Measurements from ENCODE around the gene ANKRD31. TPM values are rescaled to one million over a fixed set of nuclear protein-coding genes. Genes with fewer than 3 reads are reported as not detected.
"Not testable (repeated sequence)": the region's sequence is repeated elsewhere in the genome, so short reads cannot be mapped to it uniquely, and the experiment has no call there.

The ANKRD31 gene
- total and polyA plus RNA-seq, 12 donors: under 0.01 to 0.18 (median 0.11) TPM; not detected in 3

DNA sequence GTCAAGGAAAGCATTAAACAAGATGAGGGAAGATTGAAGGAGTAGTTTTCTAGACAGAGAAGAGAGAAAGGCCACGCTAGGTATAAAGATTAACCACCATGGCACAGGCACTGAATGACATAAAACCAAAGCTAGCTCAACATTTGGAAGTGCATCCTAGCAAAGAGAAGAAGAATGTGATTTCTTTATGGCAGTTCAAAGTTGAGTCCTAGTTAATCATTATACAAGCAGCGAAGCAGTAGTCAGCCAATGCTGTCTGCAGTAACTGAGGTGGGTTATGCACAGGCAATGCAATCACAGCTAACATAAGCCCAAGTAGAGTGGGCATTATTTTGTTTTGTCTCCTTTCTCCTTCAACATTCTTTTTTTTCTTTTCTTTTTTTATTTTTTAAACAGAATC, 24.0 kb upstream of the ANKRD31 start:
- Histone ChIP-seq H3K4me1 (no peaks in the 10 kb centered on the region), H3K27ac (no peak overlapping the region), H3K36me3 (no peaks in the 10 kb centered on the region), H3K9me3 (peaks cover 0 to 10% (median 0%) of the 10 kb centered on the region in 11 donors), H3K4me3 (no peak overlapping the region), H3K27me3 (peaks cover 0 to 11% (median 2%) of the 10 kb centered on the region in 7 donors)
- 84 to 87% methylated on average over 2 of the region's 2 CpGs for WGBS, 2 donors
- TF ChIP-seq, protein P1, sequence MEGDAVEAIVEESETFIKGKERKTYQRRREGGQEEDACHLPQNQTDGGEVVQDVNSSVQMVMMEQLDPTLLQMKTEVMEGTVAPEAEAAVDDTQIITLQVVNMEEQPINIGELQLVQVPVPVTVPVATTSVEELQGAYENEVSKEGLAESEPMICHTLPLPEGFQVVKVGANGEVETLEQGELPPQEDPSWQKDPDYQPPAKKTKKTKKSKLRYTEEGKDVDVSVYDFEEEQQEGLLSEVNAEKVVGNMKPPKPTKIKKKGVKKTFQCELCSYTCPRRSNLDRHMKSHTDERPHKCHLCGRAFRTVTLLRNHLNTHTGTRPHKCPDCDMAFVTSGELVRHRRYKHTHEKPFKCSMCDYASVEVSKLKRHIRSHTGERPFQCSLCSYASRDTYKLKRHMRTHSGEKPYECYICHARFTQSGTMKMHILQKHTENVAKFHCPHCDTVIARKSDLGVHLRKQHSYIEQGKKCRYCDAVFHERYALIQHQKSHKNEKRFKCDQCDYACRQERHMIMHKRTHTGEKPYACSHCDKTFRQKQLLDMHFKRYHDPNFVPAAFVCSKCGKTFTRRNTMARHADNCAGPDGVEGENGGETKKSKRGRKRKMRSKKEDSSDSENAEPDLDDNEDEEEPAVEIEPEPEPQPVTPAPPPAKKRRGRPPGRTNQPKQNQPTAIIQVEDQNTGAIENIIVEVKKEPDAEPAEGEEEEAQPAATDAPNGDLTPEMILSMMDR (IDR thresholded peaks at IDR 0.05): no peak
- no peak for ATAC-seq
- DNase-seq: no peak
- intact Hi-C loops (cut with DNase I): loop anchor here in 1 of 10 donors (10.0 kb wide), 1 partner anchor 216 kb away; no protein-coding TSS in a partner anchor

DNA sequence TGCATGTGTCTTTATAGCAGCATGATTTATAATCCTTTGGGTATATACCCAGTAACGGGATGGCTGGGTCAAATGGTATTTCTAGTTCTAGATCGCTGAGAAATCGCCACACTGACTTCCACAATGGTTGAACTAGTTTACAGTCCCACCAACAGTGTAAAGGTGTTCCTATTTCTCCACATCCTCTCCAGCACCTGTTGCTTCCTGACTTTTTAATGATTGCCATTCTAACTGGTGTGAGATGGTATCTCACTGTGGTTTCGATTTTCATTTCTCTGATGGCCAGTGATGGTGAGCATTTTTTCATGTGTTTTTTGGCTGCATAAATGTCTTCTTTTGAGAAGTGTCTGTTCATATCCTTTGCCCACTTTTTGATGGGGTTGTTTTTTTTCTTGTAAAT, 13.8 kb upstream of the ANKRD31 start:
- H3K4me3 ChIP-seq; H3K9me3 ChIP-seq; H3K4me1 ChIP-seq; DNase-seq; intact Hi-C loops (cut with DNase I); ATAC-seq; H3K27ac ChIP-seq; H3K36me3 ChIP-seq: not testable (repeated sequence)
- H3K27me3 ChIP-seq: peaks cover 0 to 15% (median 5%) of the 10 kb centered on the region in 7 donors
- 79 to 86% methylated on average over 4 of the region's 4 CpGs for WGBS, 2 donors

DNA sequence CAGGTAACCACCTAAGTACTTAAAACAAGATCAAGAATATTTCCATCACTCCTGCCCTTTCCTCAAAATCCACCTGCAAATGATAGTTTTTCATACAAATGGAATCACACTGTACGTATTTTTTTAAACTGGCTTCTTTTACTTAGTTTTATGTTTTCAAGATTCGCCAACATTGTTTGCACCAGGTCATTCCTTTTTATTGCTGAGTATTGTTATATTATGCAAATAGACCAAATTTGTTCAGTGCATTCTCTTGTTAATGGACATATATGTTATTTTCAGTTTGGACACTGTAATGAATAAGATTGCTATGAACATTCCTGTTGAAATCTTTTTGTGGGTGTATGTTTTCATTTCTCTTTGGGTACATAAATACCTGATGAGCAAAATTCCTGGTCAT, 8.3 kb upstream of the ANKRD31 start:
- no peaks in the 10 kb centered on the region for H3K4me1 ChIP-seq
- ATAC-seq (no peak), DNase-seq (no peak)
- H3K36me3 ChIP-seq: no peaks in the 10 kb centered on the region
- intact Hi-C loops (cut with DNase I): loop anchor here in 1 of 10 donors (10.0 kb wide), 1 partner anchor 80 kb away; no protein-coding TSS in a partner anchor
- TF ChIP-seq, protein P1 (IDR thresholded peaks at IDR 0.05): no peak
- peaks cover 0 to 13% (median 5%) of the 10 kb centered on the region in 7 donors for H3K27me3 ChIP-seq
- H3K4me3 ChIP-seq: no peak overlapping the region
- H3K9me3 ChIP-seq: no peaks in the 10 kb centered on the region
- H3K27ac ChIP-seq: no peak overlapping the region
- 91 to 93% methylated on average over 2 of the region's 2 CpGs for WGBS, 2 donors

DNA sequence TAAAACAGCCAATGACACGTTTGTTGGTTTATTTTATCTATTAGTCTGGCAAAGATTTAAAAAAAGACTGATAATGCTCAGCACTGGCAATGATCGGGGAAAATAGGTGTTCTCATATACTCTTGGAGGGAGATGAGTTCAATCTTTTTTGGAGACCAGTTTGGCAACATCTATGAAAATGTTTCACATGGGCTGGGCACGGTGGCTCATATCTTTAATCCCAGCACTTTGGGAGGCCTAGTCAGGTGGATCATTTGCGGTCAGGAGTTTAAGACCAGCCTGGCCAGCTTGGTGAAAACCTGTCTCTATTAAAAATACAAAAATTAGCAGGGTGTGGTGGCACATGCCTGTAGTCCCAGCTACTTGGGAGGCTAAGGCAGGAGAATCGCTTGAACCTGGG, 6.8 kb upstream of the ANKRD31 start:
- no peaks in the 10 kb centered on the region for H3K36me3 ChIP-seq
- TF ChIP-seq, protein P1 (IDR thresholded peaks at IDR 0.05): no peak
- no peaks in the 10 kb centered on the region for H3K9me3 ChIP-seq
- intact Hi-C loops (cut with DNase I): loop anchor here in 1 of 10 donors (10.0 kb wide), 1 partner anchor 81 kb away; no protein-coding TSS in a partner anchor
- no peak overlapping the region for H3K27ac ChIP-seq
- no peaks in the 10 kb centered on the region for H3K4me1 ChIP-seq
- ATAC-seq (no peak), DNase-seq (no peak)
- WGBS, 2 donors: 80 to 86% methylated on average over 5 of the region's 5 CpGs
- H3K4me3 ChIP-seq: no peak overlapping the region
- peaks cover 0 to 6% (median 5%) of the 10 kb centered on the region in 7 donors for H3K27me3 ChIP-seq

DNA sequence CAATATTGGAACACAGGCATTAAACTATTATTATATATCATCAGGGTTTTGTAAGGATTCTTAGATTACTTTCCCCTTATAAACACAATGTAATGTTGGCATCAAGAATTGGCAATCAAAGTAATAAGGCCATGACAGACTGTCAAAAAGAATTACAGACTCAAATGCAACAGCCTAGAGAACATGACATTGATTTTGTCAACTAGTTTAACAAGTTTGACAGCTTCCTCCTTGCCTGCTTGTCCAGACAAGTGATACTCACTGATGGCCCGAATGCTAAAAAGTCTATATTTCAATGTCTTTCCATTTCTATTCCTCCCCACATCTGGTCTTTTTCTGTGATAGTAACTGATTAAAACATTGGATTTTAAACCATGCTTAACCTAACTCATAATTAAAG, 6.4 kb upstream of the ANKRD31 start:
- no peak for ATAC-seq
- WGBS, 2 donors: 71 to 92% methylated on average over 1 of the region's 1 CpG
- Histone ChIP-seq H3K9me3 (no peaks in the 10 kb centered on the region), H3K4me1 (no peaks in the 10 kb centered on the region), H3K36me3 (no peaks in the 10 kb centered on the region), H3K4me3 (no peak overlapping the region), H3K27me3 (peaks cover 0 to 4% (median under 1%) of the 10 kb centered on the region in 7 donors), H3K27ac (no peak overlapping the region)
- no peak for DNase-seq
- intact Hi-C loops (cut with DNase I): loop anchor here in 1 of 10 donors (10.0 kb wide), 1 partner anchor 82 kb away; no protein-coding TSS in a partner anchor
- TF ChIP-seq, protein P1 (IDR thresholded peaks at IDR 0.05): no peak

All from heart right ventricle (tissue), 16 donors.